H1 (cell line): ENCODE data around the gene XRN2.

Experiments
- POLR2A ChIP-seq, 2 experiments: IDR thresholded peaks; 1 replicate in 1 of 2; 2 replicates in 1 of 2; pipeline ENCODE4 v1.6.1; 2011; ENCODE audit warnings: low read depth in 2 of 2, low read length in 2 of 2, mild to moderate bottlenecking in 2 of 2; ENCODE audit errors: control extremely low read depth in 1 of 2
- POLR2AphosphoS5 ChIP-seq: IDR thresholded peaks from 2 replicates; pipeline ENCODE4 v1.6.1; 2011; ENCODE audit warnings: low read depth, low read length
- SIN3A ChIP-seq, 2 experiments: IDR thresholded peaks in 1 of 2; conservative IDR thresholded peaks in 1 of 2; 2 replicates each; pipeline ENCODE4 v1.6.1; 2011 to 2012; ENCODE audit warnings: low read length in 2 of 2, improper control_type of control experiment in 1 of 2, low read depth in 1 of 2, mild to moderate bottlenecking in 1 of 2

GRCh38 chr20:21376626-21377025, 73.5 kb downstream of the XRN2 start:
- no peak for TF ChIP-seq POLR2A (IDR thresholded peaks at IDR 0.05; ENCODE audit: control extremely low read depth in 1 of 2, low read depth in 2 of 2, low read length in 2 of 2)
- TF ChIP-seq SIN3A (conservative IDR thresholded peaks at IDR 0.05 in 1 of 2, IDR thresholded peaks at IDR 0.05 in 1 of 2; ENCODE audit: low read depth in 1 of 2, low read length in 2 of 2), result no peak
- no peak for TF ChIP-seq POLR2AphosphoS5
